ENCODE measurements around the gene ANKS1B. TPM values are rescaled to one million over a fixed set of nuclear protein-coding genes. Genes with fewer than 3 reads are reported as not detected.

ANKS1B gene
- total RNA-seq, 1 experiment from 2014 or later = 9.7 TPM

DNA sequence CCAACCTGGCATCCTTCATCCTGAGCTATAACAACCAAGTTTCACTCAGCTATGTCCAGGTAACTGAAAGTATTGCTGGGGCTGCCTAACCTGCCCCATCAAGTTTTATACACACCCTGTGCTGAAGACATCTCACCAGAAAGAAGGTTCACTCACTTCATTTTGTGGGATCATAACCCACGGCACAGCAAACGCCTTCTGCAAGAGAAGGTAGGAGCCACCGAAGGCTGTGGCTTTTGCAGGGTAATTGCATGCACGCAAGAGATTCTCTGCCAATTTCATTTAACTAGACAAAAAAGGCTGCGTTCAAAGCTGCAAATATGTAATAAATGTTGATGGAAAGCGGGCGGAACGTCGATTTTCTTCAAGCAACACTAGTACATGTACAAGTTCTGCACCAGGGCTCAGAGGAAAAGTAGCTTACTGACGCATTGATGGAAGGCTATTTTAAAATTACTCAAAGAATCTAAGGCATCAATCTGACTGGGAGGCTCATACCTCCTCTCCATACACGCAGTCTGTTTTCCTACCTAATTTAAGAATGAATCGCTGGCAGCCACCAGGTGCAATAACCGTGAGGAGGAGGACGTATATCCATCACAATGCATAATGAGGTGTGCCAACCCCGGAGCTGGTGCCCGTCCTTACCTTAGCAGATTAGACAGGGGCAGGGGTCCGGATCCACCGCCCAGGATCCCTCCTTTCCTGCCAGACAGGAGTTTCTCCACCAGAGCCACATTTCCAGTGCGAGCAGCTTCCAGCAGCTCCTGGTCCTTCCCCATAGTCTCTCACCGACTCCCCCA, 1.1 kb downstream of the ANKS1B start:
- BruUV-seq (replicated peaks) = no TSS peak
- Histone ChIP-seq H3K27ac (ENCODE audit: low read length) (no peak overlapping the region), H3K9me3 (ENCODE audit: control insufficient read depth, insufficient read depth, low read depth, low read length) (no peaks in the 10 kb centered on the region), H3K36me3 (ENCODE audit: control insufficient read depth, insufficient read depth, low read length) (no peaks in the 10 kb centered on the region), H3K27me3 (ENCODE audit: control insufficient read depth, insufficient read depth, low read length) (no peaks in the 10 kb centered on the region), H3K4me1 (ENCODE audit: control insufficient read depth, insufficient read depth, low read length) (peaks cover 11% of the 10 kb centered on the region; the same call in 1 of the 2 replicates), H3K4me3 (ENCODE audit: low read depth in 2 of 2, low read length in 2 of 2) (peak overlapping the region; percentile 60 to 70)
- in situ Hi-C loops (cut with HindIII; ENCODE audit: low pct_unique_long_range_greater_than_20kb, low sequenced_read_pairs) = no loop called here
- intact Hi-C loops (cut with micrococcal nuclease; ENCODE audit: unreplicated experiment) = no loop called here
- DNase-seq (ENCODE audit: low read depth, low spot score) (no peak), ATAC-seq (peak; percentile 17; the same call in 1 of the 2 replicates)
- ChIA-PET CTCF (interaction anchor here (0.7 kb wide), 1 partner anchor 146 kb away, joined by 3 read pairs; no protein-coding TSS in a partner anchor), POLR2A (interaction anchor here (0.6 kb wide), 1 partner anchor 47 kb away, joined by 5 read pairs; no protein-coding TSS in a partner anchor)
- TF ChIP-seq POLR2AphosphoS5 (IDR thresholded peaks at IDR 0.05; ENCODE audit: low read depth, low read length) (no peak), CTCF (IDR thresholded peaks at IDR 0.05) (no peak), SIN3A (IDR thresholded peaks at IDR 0.05; ENCODE audit: borderline replicate concordance, insufficient read depth, low read depth, low read length) (no peak), REST (IDR thresholded peaks at IDR 0.05; ENCODE audit: insufficient read depth in 1 of 2, low read depth in 2 of 2, low read length in 1 of 2) (no peak)

DNA sequence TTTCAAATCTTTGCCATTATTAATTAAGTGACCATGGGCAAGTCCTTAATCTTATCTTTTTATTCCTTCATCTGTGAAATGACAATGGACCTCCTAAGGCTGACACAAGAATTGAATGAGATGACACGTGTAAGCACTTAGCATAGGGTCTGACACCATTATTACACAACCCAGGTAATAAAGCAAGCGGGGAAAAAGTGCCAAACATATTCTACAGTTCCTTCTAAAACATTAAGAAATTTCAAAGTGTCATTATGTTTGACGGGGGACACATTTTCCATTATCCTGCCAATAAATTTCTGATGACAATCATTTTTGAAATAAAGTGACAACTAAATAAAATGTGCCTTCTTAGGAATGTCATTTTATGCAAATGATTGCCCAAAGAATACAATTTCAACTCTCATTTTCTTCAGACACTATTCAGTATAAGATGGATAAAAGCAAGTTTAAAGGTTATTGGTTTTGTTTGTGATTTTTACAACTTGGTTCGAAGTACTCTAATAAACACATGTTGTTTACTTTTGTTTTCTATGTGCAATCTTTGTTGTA, 3.0 kb downstream of the ANKS1B start:
- H3K36me3 ChIP-seq (ENCODE audit: control insufficient read depth, insufficient read depth, low read length) = no peaks in the 10 kb centered on the region
- H3K27ac ChIP-seq (ENCODE audit: low read length) = no peak overlapping the region
- no peaks in the 10 kb centered on the region for H3K27me3 ChIP-seq (ENCODE audit: control insufficient read depth, insufficient read depth, low read length)
- no peak for TF ChIP-seq POLR2AphosphoS5 (IDR thresholded peaks at IDR 0.05; ENCODE audit: low read depth, low read length)
- no peak for TF ChIP-seq TCF7L2 (IDR thresholded peaks at IDR 0.05; ENCODE audit: low read depth, low read length)
- TF ChIP-seq REST (IDR thresholded peaks at IDR 0.05; ENCODE audit: insufficient read depth in 1 of 2, low read depth in 2 of 2, low read length in 1 of 2) = no peak
- no peak for TF ChIP-seq CTCF (IDR thresholded peaks at IDR 0.05)
- no peak for TF ChIP-seq SIN3A (IDR thresholded peaks at IDR 0.05; ENCODE audit: borderline replicate concordance, insufficient read depth, low read depth, low read length)
- ChIA-PET POLR2A (no interaction called here), CTCF (no interaction called here)
- DNase-seq (ENCODE audit: low read depth, low spot score) = no peak
- ATAC-seq = no peak
- intact Hi-C loops (cut with micrococcal nuclease; ENCODE audit: unreplicated experiment) = no loop called here
- BruUV-seq (replicated peaks) = no TSS peak
- no peak overlapping the region for H3K4me3 ChIP-seq (ENCODE audit: low read depth in 2 of 2, low read length in 2 of 2)
- in situ Hi-C loops (cut with HindIII; ENCODE audit: low pct_unique_long_range_greater_than_20kb, low sequenced_read_pairs) = no loop called here
- no peaks in the 10 kb centered on the region for H3K9me3 ChIP-seq (ENCODE audit: control insufficient read depth, insufficient read depth, low read depth, low read length)
- peaks cover 14% of the 10 kb centered on the region; the same call in 1 of the 2 replicates for H3K4me1 ChIP-seq (ENCODE audit: control insufficient read depth, insufficient read depth, low read length)
